GM12892 (cell line): ENCODE results near the gene HEATR9.

Experiments used
- DNase-seq: peaks from one replicate; pipeline ENCODE4 v3.0.0; 2011; ENCODE audit not compliant: insufficient read length
- FAIRE-seq: peaks from 2 replicates; lab custom pipeline; 2011; peaks lifted over from hg19 to GRCh38; lab: Jason Lieb, UNC
- POLR2A ChIP-seq: IDR thresholded peaks from 2 replicates; pipeline ENCODE4 v1.6.1; 2011; ENCODE audit warnings: low read depth, low read length, control low read depth
- POLR2AphosphoS5 ChIP-seq: IDR thresholded peaks from 2 replicates; pipeline ENCODE4 v1.6.1; 2011; ENCODE audit warnings: low read depth, low read length, control low read depth
- TAF1 ChIP-seq: IDR thresholded peaks from 2 replicates; pipeline ENCODE4 v1.6.1; 2011; ENCODE audit warnings: low read depth, mild to moderate bottlenecking, control low read depth, low read length, borderline replicate concordance

Gene HEATR9

GRCh38 chr17:35892091-35893035 is 23.7 kb upstream of the HEATR9 start:
- FAIRE-seq: no peak
- TF ChIP-seq POLR2A (peak; percentile 48), TAF1 (no peak), POLR2AphosphoS5 (no peak)
- no peak for DNase-seq

- FAIRE-seq: no peak
- no peak for DNase-seq
- TF ChIP-seq POLR2AphosphoS5 (no peak), TAF1 (no peak), POLR2A (no peak)
These were observed 22.6 kb upstream of the HEATR9 start for GRCh38 chr17:35891269-35891668.

GRCh38 chr17:35890774-35891155 is 22.1 kb upstream of the HEATR9 start:
- TF ChIP-seq POLR2A: no peak
- TF ChIP-seq TAF1: no peak
- TF ChIP-seq POLR2AphosphoS5: no peak
- FAIRE-seq (no peak), DNase-seq (no peak)

GRCh38 chr17:35889818-35890773 is 21.4 kb upstream of the HEATR9 start:
- FAIRE-seq (no peak), DNase-seq (no peak)
- TF ChIP-seq POLR2AphosphoS5: no peak
- no peak for TF ChIP-seq TAF1
- TF ChIP-seq POLR2A: no peak

- no peak for DNase-seq
- FAIRE-seq: no peak
- TF ChIP-seq POLR2A (no peak), POLR2AphosphoS5 (no peak), TAF1 (no peak)
These were observed 20.6 kb upstream of the HEATR9 start for GRCh38 chr17:35889241-35889640.

GRCh38 chr17:35879773-35880654 is 11.3 kb upstream of the HEATR9 start, which contains the start of gene CCL5:
Gene CCL5 (minus strand): TSS chr17:35880360.
- DNase-seq (peak; percentile 69), FAIRE-seq (no peak)
- TF ChIP-seq TAF1: no peak
- peak; percentile 99 for TF ChIP-seq POLR2AphosphoS5
- peak; percentile 99 for TF ChIP-seq POLR2A

- TF ChIP-seq TAF1 (no peak), POLR2AphosphoS5 (no peak), POLR2A (no peak)
- DNase-seq (no peak), FAIRE-seq (no peak)
These were observed 9.7 kb upstream of the HEATR9 start for GRCh38 chr17:35878361-35878760.

- DNase-seq (no peak), FAIRE-seq (no peak)
- TF ChIP-seq POLR2AphosphoS5 (no peak), TAF1 (no peak), POLR2A (no peak)
These were observed 8.8 kb upstream of the HEATR9 start for GRCh38 chr17:35877345-35878029.

- TF ChIP-seq POLR2AphosphoS5 (no peak), POLR2A (no peak), TAF1 (no peak)
- no peak for FAIRE-seq
- no peak for DNase-seq
These were observed 7.8 kb upstream of the HEATR9 start for GRCh38 chr17:35876534-35876933.

GRCh38 chr17:35875800-35876139 is 7.1 kb upstream of the HEATR9 start:
- FAIRE-seq (no peak), DNase-seq (no peak)
- TF ChIP-seq TAF1: no peak
- no peak for TF ChIP-seq POLR2AphosphoS5
- TF ChIP-seq POLR2A: no peak
